Measurements from ENCODE around the gene ASCL2. TPM values are rescaled to one million over a fixed set of nuclear protein-coding genes. Genes with fewer than 3 reads are reported as not detected.

ASCL2 gene
- total and polyA plus RNA-seq, 8 donors: 0.24 to 7.0 (median 0.95) TPM

GRCh38 chr11:2277008-2277346, 6.6 kb upstream of the ASCL2 start:
- ATAC-seq: no peak
- no peak for FAIRE-seq
- DNase-seq: peak in 1 of 6 donors; percentile 15
- no peaks in the 10 kb centered on the region for H3K4me1 ChIP-seq
- intact Hi-C loops (cut with DNase I): no loop called here
- H3K4me3 ChIP-seq: no peak overlapping the region
- no peaks in the 10 kb centered on the region for H3K36me3 ChIP-seq
- no peaks in the 10 kb centered on the region for H3K9me3 ChIP-seq
- no peak for TF ChIP-seq CTCF (IDR thresholded peaks at IDR 0.05)
- H3K27ac ChIP-seq: no peak overlapping the region
- WGBS, 2 donors: 63 to 64% methylated on average over 6 of the region's 6 CpGs
- no peaks in the 10 kb centered on the region for H3K27me3 ChIP-seq

GRCh38 chr11:2276280-2277007, 6.1 kb upstream of the ASCL2 start:
- Histone ChIP-seq H3K4me3 (no peak overlapping the region), H3K27ac (no peak overlapping the region), H3K4me1 (no peaks in the 10 kb centered on the region), H3K36me3 (no peaks in the 10 kb centered on the region), H3K9me3 (no peaks in the 10 kb centered on the region), H3K27me3 (no peaks in the 10 kb centered on the region)
- ATAC-seq (no peak), FAIRE-seq (no peak), DNase-seq (peak in 1 of 6 donors; percentile 20)
- 83 to 92% methylated on average over 14 of the region's 14 CpGs for WGBS, 2 donors
- TF ChIP-seq CTCF (IDR thresholded peaks at IDR 0.05): no peak
- intact Hi-C loops (cut with DNase I): no loop called here

DNA sequence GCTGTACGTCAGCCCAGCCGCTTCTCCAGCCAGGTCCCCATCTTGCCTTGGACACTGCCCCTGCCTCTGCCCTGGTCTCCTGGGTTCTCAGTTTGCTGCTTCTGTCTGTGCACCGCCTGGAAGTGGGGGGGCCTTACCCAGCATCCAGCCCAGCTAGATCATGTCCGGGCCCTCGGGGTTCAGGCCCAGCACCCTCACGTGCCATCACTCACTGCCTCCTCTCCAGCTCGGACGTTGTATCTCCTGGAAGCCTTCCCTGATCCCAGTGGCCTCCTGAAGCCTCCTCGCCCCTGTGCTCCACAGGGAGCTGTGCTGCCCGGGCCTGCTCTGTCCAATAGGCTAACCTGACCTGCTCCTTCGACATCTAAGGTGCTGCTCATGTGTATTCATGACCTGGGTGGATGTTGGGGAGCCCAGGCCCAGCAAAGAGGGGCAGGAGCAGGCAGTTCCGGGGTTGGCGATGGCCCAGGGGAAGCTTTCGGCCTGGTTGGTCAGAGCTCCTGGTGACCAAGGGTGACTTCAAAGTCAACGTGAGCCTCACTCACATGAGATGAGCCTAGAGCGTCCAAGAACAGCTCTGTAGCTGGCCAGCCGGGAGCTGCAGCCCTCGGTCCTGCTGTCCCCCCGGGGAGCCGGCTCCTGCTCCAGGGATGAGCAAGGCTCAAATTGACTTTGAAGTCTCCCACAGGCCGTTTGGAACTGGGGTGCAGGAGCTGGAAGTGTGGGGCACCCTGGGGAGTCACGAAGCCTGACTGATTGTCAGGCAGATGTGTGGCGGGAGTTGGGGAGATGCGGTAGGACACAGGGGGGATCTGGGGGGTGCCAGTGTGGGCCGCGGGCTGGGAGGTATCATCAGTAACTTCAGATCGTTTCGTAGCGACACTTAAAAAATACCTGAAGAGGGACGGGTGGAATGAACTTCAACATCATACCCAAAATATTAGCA, 5.2 kb upstream of the ASCL2 start:
- Histone ChIP-seq H3K4me1 (no peaks in the 10 kb centered on the region), H3K4me3 (no peak overlapping the region), H3K27ac (no peak overlapping the region), H3K27me3 (peaks cover 0 to 4% (median 1%) of the 10 kb centered on the region in 4 donors), H3K36me3 (no peaks in the 10 kb centered on the region), H3K9me3 (no peaks in the 10 kb centered on the region)
- DNase-seq: peak in 1 of 6 donors; percentile 34
- FAIRE-seq: no peak
- intact Hi-C loops (cut with DNase I): no loop called here
- ATAC-seq: no peak
- no peak for TF ChIP-seq CTCF (IDR thresholded peaks at IDR 0.05)
- WGBS, 2 donors: 83 to 88% methylated on average over 30 of the region's 30 CpGs

- no peak for TF ChIP-seq CTCF (IDR thresholded peaks at IDR 0.05)
- ATAC-seq (no peak), FAIRE-seq (no peak)
Observed at GRCh38 chr11:2273771-2274170, 3.4 kb upstream of the ASCL2 start.

More at GRCh38 chr11:2273771-2274170, 3.4 kb upstream of the ASCL2 start:
- intact Hi-C loops (cut with DNase I): no loop called here
- Histone ChIP-seq H3K27ac (no peak overlapping the region), H3K9me3 (no peaks in the 10 kb centered on the region), H3K4me3 (no peak overlapping the region), H3K4me1 (peaks cover 0 to 3% (median 0%) of the 10 kb centered on the region in 3 donors), H3K36me3 (no peaks in the 10 kb centered on the region), H3K27me3 (peaks cover 0 to 9% (median 3%) of the 10 kb centered on the region in 4 donors)
- DNase-seq: peak in 1 of 6 donors; percentile 22
- WGBS, 2 donors: 48 to 52% methylated on average over 12 of the region's 12 CpGs

Data from pancreas (tissue), 10 donors.